Keratinocyte (primary cell): ENCODE measurements around the gene BLTP2.

Experiments used
- EZH2 ChIP-seq: IDR thresholded peaks from one replicate; pipeline ENCODE4 v1.6.1; 2012; ENCODE audit warnings: inconsistent platforms, mild to moderate bottlenecking, low read length, moderate library complexity
- TF ChIP-seq, protein P1 (sequence below), 3 experiments: IDR thresholded peaks in 1 of 3; conservative IDR thresholded peaks in 1 of 3; optimal IDR thresholded peaks in 1 of 3; 2 replicates in 2 of 3; 3 replicates in 1 of 3; pipeline versions ENCODE3 to v1.5.1; 2011; ENCODE audit warnings: low read length in 3 of 3, mild to moderate bottlenecking in 3 of 3, moderate library complexity in 2 of 3, control low read depth in 1 of 3, inconsistent platforms in 1 of 3; ENCODE audit not compliant: insufficient read depth in 2 of 3; ENCODE audit errors: extremely low read depth in 1 of 3

DNA sequence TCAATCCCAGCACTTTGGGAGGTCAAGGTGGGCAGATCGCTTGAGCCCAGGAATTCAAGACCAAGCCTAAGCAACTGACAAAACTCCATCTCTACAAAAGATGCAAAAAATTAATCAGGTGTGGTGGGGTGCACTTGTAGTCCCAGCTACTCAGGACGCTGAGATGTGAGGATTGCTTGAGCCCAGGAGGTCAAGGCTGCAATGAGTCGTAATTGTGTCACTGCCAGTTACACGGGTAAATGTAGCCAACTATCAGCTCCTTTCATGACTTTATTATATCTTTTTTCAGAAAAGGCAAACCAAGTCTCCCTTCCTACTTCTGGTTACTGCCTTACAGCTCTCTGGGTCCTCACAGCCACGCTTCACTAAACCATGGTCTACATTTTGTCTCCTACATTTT is 12.8 kb upstream of the BLTP2 start:
- TF ChIP-seq, protein P1, sequence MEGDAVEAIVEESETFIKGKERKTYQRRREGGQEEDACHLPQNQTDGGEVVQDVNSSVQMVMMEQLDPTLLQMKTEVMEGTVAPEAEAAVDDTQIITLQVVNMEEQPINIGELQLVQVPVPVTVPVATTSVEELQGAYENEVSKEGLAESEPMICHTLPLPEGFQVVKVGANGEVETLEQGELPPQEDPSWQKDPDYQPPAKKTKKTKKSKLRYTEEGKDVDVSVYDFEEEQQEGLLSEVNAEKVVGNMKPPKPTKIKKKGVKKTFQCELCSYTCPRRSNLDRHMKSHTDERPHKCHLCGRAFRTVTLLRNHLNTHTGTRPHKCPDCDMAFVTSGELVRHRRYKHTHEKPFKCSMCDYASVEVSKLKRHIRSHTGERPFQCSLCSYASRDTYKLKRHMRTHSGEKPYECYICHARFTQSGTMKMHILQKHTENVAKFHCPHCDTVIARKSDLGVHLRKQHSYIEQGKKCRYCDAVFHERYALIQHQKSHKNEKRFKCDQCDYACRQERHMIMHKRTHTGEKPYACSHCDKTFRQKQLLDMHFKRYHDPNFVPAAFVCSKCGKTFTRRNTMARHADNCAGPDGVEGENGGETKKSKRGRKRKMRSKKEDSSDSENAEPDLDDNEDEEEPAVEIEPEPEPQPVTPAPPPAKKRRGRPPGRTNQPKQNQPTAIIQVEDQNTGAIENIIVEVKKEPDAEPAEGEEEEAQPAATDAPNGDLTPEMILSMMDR (optimal IDR thresholded peaks at IDR 0.05 in 1 of 3, IDR thresholded peaks at IDR 0.05 in 1 of 3, conservative IDR thresholded peaks at IDR 0.05 in 1 of 3; ENCODE audit: extremely low read depth in 1 of 3, insufficient read depth in 2 of 3, low read length in 3 of 3), result no peak
- no peak for TF ChIP-seq EZH2
